GM18505 (cell line): ENCODE results near the gene CHD2.
A peak's percentile ranks its signal among the peaks of the same experiment; 100 is the strongest.
"Not testable (repeated sequence)": the region's sequence is repeated elsewhere in the genome, so short reads cannot be mapped to it uniquely, and the experiment has no call there.

Experiments used
- ATAC-seq: cut with Tn5 transposase; IDR thresholded peaks from one replicate; pipeline ENCODE4 v1.9.1; 2021; ENCODE audit not compliant: unreplicated experiment
- POLR2A ChIP-seq: IDR thresholded peaks from 4 replicates; pipeline ENCODE4 v1.6.1; 2011; ENCODE audit warnings: borderline replicate concordance; ENCODE audit not compliant: insufficient read depth, insufficient read length; ENCODE audit errors: extremely low read depth

The CHD2 gene

DNA sequence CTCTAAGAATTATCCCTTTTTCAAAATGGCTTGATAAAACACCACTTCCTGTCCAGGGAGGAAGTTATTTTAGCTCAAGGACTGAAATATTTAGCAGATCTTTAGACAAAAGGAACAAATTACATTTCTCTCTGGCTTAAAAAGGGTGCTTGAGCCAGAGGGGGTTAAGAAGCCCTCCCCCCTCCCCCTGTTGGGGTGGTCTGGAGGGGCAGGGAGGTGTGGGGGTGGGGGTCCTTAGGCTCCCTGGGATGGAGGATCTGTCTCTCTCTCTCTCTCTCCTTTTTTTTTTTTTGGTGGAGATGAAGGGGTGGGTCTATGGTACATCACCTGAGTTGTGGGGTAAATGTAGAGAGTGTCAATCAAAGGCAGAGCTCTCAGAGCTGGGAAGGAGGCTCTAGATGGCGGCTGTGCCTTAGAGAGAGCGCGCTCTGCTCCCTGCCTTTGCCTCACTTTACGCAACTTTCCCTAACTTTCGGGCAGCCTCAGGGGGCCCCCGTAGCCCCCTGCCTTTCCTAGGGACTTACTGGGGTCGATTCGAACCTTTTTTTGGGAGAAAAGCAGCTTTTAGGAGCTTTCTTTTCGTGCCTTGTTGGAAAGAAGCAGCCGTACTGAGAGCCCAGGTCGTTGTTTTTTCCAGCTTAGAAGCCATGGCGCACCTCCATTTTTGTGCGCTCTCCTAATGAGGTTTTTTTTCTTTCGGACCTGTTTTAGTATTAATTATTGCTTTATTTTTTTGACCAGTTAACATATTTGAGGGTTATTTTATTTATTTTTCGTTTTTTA lies at the start of gene CHD2:
Gene CHD2 (plus strand): TSS at position 377 of the 783 bp plus-strand sequence. CDS start 914 bp downstream, outside the sequence.
- ATAC-seq, result peak; percentile 60
- TF ChIP-seq POLR2A, result peak; percentile 99

DNA sequence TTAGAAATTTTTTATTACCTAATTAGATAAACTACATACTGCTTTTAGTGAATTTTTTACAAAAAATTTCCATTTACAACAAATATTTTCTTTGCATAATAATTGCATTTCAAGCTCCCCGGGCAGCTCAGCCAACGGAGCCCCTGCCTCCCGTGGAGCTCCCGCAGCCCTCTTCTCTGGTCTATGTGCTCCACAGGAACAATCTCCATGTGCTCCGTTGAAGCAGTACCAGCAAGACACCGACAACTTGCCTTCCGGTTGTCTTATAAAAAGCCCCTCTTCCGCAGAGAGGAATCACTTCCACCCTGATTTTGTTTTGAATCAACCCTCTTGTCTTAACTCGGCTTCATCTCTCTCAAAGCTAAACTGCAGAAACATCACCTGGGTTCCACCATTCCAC lies 46.9 kb upstream of the CHD2 start:
- TF ChIP-seq POLR2A, result no peak
- no peak for ATAC-seq

- TF ChIP-seq POLR2A, result no peak
- ATAC-seq, result no peak
Observed at GRCh38 chr15:92861742-92862141, 38.4 kb upstream of the CHD2 start.

DNA sequence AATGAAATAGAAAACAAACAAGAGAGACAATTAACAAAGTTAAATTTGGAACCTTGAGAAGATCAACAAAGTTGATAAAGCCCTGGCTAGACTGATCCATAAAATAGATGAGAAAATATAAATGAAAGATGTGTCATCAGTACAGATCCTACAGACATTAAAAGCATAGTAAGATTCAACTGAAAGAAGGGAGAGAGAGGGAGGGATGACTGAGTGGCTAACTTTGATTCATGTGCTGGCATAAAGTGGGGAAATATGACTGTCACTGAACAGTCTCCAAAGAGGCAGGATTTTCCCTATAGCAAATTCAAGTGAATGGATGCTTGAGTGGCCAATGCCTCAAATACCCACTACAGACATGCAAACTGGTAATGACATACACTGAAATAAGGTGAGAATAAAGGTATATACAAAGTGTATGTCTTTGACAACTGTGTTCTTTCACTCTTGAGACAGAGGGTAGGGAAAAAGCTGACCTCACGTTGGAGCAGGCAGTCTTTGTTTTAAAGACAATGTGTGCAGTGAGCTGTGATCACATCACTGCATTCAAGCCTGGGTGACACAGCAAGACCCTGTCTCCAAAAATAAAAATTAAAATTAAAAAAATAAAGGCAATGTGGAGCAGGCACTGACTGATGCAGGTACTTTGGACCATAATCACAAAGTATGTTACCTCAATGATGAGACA lies 35.9 kb upstream of the CHD2 start:
- TF ChIP-seq POLR2A, result no peak
- no peak for ATAC-seq

GRCh38 chr15:92869263-92869940 lies 30.7 kb upstream of the CHD2 start:
- no peak for TF ChIP-seq POLR2A
- no peak for ATAC-seq

DNA sequence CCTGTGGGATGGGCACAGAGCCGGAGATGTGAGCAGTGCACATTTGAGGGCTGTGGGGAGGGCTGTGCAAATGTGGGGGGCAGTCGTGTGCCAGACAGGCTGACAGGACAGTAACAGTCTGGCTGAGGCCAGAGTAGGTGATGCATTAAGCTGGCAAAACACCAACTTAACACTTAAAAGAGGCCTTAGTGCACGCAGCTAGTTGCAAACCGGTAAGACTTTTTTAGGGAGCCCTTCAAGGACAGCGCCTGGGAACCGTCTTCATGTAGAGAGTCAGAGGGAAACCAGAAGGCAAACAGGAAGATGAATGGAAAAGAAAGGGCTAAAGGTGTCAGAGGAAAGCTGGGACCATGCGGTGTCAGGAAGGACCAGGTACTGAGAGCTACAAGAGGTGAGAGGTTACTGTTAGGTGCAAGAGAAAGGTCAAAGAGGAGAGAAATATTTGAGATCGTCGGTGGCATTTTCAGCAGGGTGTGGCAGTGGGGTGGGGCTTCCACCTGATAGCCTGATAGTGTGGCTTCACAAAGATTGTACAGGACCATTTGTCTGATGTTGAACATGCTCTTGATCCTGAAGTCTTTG lies 30.0 kb upstream of the CHD2 start:
- ATAC-seq, result no peak

DNA sequence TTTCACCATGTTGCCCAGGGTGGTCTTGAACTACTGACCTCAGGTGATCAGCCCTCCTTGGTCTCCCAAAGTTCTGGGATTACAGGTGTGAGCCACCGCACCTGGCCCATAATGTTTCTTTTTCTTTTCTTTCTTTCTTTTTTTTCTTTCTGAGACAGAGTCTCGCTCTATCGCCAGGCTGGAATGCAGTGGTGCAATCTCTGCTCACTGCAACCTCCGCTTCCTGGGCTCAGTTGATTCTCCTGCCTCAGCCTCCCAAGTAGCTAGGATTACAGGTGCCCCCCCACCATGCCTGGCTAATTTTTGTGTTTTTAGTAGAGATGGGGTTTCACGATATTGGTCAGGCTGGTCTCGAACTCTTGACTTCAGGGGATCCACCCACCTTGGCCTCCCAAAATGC lies 27.2 kb upstream of the CHD2 start:
- ATAC-seq, result not testable (repeated sequence)

More for the DNA sequence above, 30.0 kb upstream of the CHD2 start:
- TF ChIP-seq POLR2A, result no peak

DNA sequence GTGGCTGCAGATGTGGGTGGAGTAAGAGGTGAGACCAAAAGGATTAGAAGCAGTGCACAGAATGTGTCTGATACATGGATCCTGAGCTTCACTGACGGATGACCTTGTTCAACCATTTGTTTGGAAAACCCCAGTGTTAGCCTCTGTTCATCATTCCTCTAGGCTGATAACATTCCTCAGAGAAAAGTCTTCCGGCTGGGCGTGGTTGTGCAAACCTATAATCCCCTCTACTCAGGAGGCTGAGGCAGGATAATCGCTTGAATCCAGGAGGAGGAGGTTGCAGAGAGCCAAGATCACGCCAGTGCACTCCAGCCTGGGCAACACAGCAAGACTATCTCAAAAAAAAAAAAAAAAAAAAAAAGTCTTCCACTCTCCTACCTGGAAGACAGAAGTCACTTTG lies 23.1 kb upstream of the CHD2 start:
- no peak for TF ChIP-seq POLR2A
- no peak for ATAC-seq

DNA sequence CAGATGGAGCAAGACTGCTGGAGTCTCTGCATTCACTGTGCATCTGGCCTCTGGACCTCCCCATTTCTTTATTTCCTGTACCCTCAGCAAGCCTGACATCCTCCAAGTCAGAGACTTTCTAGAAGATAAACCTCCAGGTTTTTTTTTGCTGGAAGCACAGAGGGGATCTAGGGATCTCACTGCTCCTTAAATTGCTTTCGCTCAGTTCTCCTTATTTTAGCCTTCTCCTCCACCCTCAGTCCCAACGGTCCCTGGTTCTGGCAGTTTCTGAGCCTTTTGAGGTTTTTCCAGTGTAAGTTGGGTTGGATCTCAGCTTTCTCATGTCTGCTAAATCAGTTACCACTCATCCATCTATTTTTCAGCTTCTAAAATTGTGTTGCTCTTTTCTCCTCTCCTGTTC lies 22.7 kb upstream of the CHD2 start:
- no peak for ATAC-seq
- no peak for TF ChIP-seq POLR2A

- ATAC-seq, result no peak
- TF ChIP-seq POLR2A, result no peak
Observed at GRCh38 chr15:92878593-92879053, 21.5 kb upstream of the CHD2 start.

DNA sequence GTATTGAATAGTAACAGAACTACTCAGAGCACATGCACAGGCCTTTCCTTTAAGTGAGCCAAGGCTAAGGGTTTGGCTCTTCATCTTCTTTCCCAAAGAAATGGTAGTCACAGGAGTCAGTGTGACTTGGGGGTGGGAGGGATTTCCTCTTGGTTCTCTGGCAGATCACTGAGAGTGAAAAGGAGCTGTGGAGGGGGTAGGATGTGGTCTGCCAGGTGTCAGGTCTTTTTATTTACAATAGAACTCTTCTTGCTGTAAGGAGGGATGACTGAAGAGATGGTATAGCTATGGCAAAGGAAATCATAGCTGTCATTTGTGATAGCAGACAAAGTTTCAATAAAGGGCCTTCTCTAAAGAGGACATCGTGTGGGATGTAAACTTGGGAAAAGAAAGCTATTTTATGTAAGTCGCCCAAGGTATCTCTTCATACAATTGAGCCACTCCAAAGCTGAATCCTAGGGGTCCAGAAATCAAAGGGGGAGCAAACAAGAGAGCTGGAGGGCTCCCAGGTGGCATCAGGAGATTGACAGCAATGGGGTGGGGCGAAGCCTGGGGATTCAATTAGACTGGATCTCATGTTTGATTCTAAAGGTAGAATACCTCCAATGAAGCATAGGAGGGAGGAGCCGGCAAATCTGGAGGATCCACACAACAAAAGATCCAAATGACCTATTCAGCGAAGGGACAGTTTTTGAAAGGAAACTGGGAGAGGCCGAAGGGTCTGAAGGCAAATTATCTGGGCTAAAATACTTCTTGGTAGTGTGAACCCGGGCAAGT lies 20.0 kb upstream of the CHD2 start:
- no peak for ATAC-seq
- TF ChIP-seq POLR2A, result no peak

GRCh38 chr15:92880796-92881195 lies 19.3 kb upstream of the CHD2 start:
- no peak for ATAC-seq
- no peak for TF ChIP-seq POLR2A
